NCI-H2196 treated with DMSO at 0.1 percent for 48 hours (cell line): ENCODE results near the gene SLC25A31.

Experiments
- DNase-seq: peaks from one replicate; lab custom pipeline; 2025; ENCODE audit not compliant: unreplicated experiment; lab: John Stamatoyannopoulos, UW

SLC25A31 gene

GRCh38 chr4:127777487-127777886 lies 47.3 kb downstream of the SLC25A31 start:
- DNase-seq, result no peak

GRCh38 chr4:127778102-127778501 lies 47.9 kb downstream of the SLC25A31 start:
- no peak for DNase-seq

GRCh38 chr4:127780598-127780997 lies 50.4 kb downstream of the SLC25A31 start:
- DNase-seq, result no peak

GRCh38 chr4:127781300-127782024 lies 51.3 kb downstream of the SLC25A31 start:
- no peak for DNase-seq

- peak; percentile 38 for DNase-seq
These were observed 51.8 kb downstream of the SLC25A31 start for GRCh38 chr4:127782025-127782274.

- DNase-seq, result peak; percentile 22
These were observed 52.2 kb downstream of the SLC25A31 start, which contains the start of gene HSPA4L for GRCh38 chr4:127782275-127783025. Gene HSPA4L, plus strand, starts transcription at chr4:127782322. Its CDS starts 229 bp downstream, at chr4:127782551.

- DNase-seq, result no peak
These were observed 53.0 kb downstream of the SLC25A31 start for GRCh38 chr4:127783026-127783769.

GRCh38 chr4:127783955-127784770 lies 54.0 kb downstream of the SLC25A31 start:
- DNase-seq, result no peak

- DNase-seq, result no peak
These were observed 58.3 kb downstream of the SLC25A31 start for GRCh38 chr4:127788517-127788916.

- DNase-seq, result no peak
These were observed 61.2 kb downstream of the SLC25A31 start for GRCh38 chr4:127791391-127791790.

GRCh38 chr4:127793528-127793927 lies 63.3 kb downstream of the SLC25A31 start:
- no peak for DNase-seq

GRCh38 chr4:127799711-127800110 lies 69.5 kb downstream of the SLC25A31 start:
- no peak for DNase-seq

- no peak for DNase-seq
These were observed 79.1 kb downstream of the SLC25A31 start for GRCh38 chr4:127809173-127809800.

- DNase-seq, result no peak
These were observed 80.4 kb downstream of the SLC25A31 start for GRCh38 chr4:127810551-127810950.

- DNase-seq, result no peak
These were observed 92.2 kb downstream of the SLC25A31 start for GRCh38 chr4:127822430-127822829.
